H9 (cell line): ENCODE results near the gene AXL. TPM values are rescaled to one million over a fixed set of nuclear protein-coding genes. Genes with fewer than 3 reads are reported as not detected.

Source experiments
- DNase-seq: peaks from one replicate; pipeline ENCODE4 v3.0.0-alpha.2; 2017
- H2AFZ ChIP-seq: one replicate; pipeline ENCODE4 v1.6.1; 2013; ENCODE audit warnings: mild to moderate bottlenecking, low read length, control low read depth, moderate library complexity
- H2AK5ac ChIP-seq: 2 replicates; pipeline ENCODE4 v1.6.1; 2013; ENCODE audit warnings: low read length, control low read depth, mixed read lengths; ENCODE audit not compliant: insufficient read length
- H2BK120ac ChIP-seq: one replicate; pipeline ENCODE4 v1.6.1; 2013; ENCODE audit warnings: low read depth, mild to moderate bottlenecking, low read length, control low read depth, inconsistent platforms; ENCODE audit not compliant: poor library complexity, severe bottlenecking
- H2BK12ac ChIP-seq: 2 replicates; pipeline ENCODE4 v1.6.1; 2013; ENCODE audit warnings: low read length, control low read depth, mixed read lengths, low read depth; ENCODE audit not compliant: insufficient read length
- H2BK15ac ChIP-seq: 2 replicates; pipeline ENCODE4 v1.6.1; 2013; ENCODE audit warnings: low read depth, low read length, control low read depth
- H2BK20ac ChIP-seq: one replicate; pipeline ENCODE4 v1.6.1; 2013; ENCODE audit warnings: low read depth, mild to moderate bottlenecking, low read length, control low read depth, inconsistent platforms; ENCODE audit not compliant: poor library complexity, severe bottlenecking
- H2BK5ac ChIP-seq: 2 replicates; pipeline ENCODE4 v1.6.1; 2013; ENCODE audit warnings: low read length, control low read depth, mixed read lengths; ENCODE audit not compliant: insufficient read length
- H3K14ac ChIP-seq: 2 replicates; pipeline ENCODE4 v1.6.1; 2013; ENCODE audit warnings: low read length, control low read depth; ENCODE audit not compliant: insufficient read depth
- H3K18ac ChIP-seq: 2 replicates; pipeline ENCODE4 v1.6.1; 2013; ENCODE audit warnings: low read depth, mild to moderate bottlenecking, mixed read lengths, low read length, control low read depth; ENCODE audit not compliant: insufficient read length
- H3K23ac ChIP-seq: 2 replicates; pipeline ENCODE4 v1.6.1; 2013; ENCODE audit warnings: low read length, control low read depth, mixed read lengths, low read depth; ENCODE audit not compliant: insufficient read length
- H3K23me2 ChIP-seq: 2 replicates; pipeline ENCODE4 v1.6.1; 2013; ENCODE audit warnings: low read depth, mild to moderate bottlenecking, mixed read lengths, low read length, control low read depth; ENCODE audit not compliant: insufficient read length, poor library complexity, severe bottlenecking
- H3K27ac ChIP-seq: 2 replicates; pipeline ENCODE4 v1.5.1; 2013; ENCODE audit warnings: low read length, control low read depth, mixed read lengths, low read depth; ENCODE audit not compliant: insufficient read length
- H3K27me3 ChIP-seq: 2 replicates; pipeline ENCODE4 v1.6.1; 2013; ENCODE audit warnings: low read length, control low read depth, inconsistent platforms; ENCODE audit not compliant: insufficient read depth
- H3K4ac ChIP-seq: 2 replicates; pipeline ENCODE4 v1.6.1; 2013; ENCODE audit warnings: low read depth, mild to moderate bottlenecking, control low read depth, inconsistent platforms, low read length, moderate library complexity
- H3K4me1 ChIP-seq: 2 replicates; pipeline ENCODE4 v1.6.1; 2013; ENCODE audit warnings: low read length, control low read depth, inconsistent platforms; ENCODE audit not compliant: insufficient read depth
- H3K4me2 ChIP-seq: 2 replicates; pipeline ENCODE4 v1.6.1; 2013; ENCODE audit warnings: low read length, control low read depth, mixed read lengths; ENCODE audit not compliant: insufficient read length, insufficient read depth
- H3K56ac ChIP-seq: 2 replicates; pipeline ENCODE4 v1.6.1; 2013; ENCODE audit warnings: low read depth, mild to moderate bottlenecking, mixed read lengths, low read length, control low read depth; ENCODE audit not compliant: insufficient read length
- H3K79me1 ChIP-seq: 2 replicates; pipeline ENCODE4 v1.6.1; 2013; ENCODE audit warnings: low read depth, mild to moderate bottlenecking, moderate library complexity, low read length, control low read depth, inconsistent platforms; ENCODE audit not compliant: insufficient read depth, poor library complexity, severe bottlenecking
- H3K79me2 ChIP-seq: 2 replicates; pipeline ENCODE4 v1.6.1; 2013; ENCODE audit warnings: low read length, control low read depth, inconsistent platforms; ENCODE audit not compliant: insufficient read depth
- H3K9ac ChIP-seq: 2 replicates; pipeline ENCODE4 v1.6.1; 2013; ENCODE audit warnings: low read length, control low read depth, mixed read lengths; ENCODE audit not compliant: insufficient read length; ENCODE audit errors: extremely low read depth
- H3K9me3 ChIP-seq: one replicate; pipeline ENCODE4 v1.6.1; 2013; ENCODE audit warnings: low read depth, low read length, inconsistent platforms; ENCODE audit not compliant: control insufficient read depth
- H3T11ph ChIP-seq: one replicate; pipeline ENCODE4 v1.6.1; 2013; ENCODE audit warnings: mild to moderate bottlenecking, low read length, control low read depth, inconsistent platforms
- H4K20me1 ChIP-seq: one replicate; pipeline ENCODE4 v1.6.1; 2013; ENCODE audit not compliant: control insufficient read depth, insufficient read length, insufficient read depth
- H4K5ac ChIP-seq: 2 replicates; pipeline ENCODE4 v1.6.1; 2013; ENCODE audit warnings: low read depth, mild to moderate bottlenecking, mixed read lengths, low read length, control low read depth; ENCODE audit not compliant: insufficient read length
- H4K8ac ChIP-seq: replicated peaks from 2 replicates; pipeline ENCODE4 v1.6.1; 2013; ENCODE audit warnings: low read length, control low read depth, mixed read lengths, low read depth; ENCODE audit not compliant: insufficient read length
- H4K91ac ChIP-seq: 2 replicates; pipeline ENCODE4 v1.6.1; 2013; ENCODE audit warnings: low read depth, mild to moderate bottlenecking, moderate library complexity, mixed read lengths, low read length, control low read depth; ENCODE audit not compliant: insufficient read length
- H3K27ac Mint-ChIP-seq, 3 experiments: 2 replicates in 2 of 3; 3 replicates in 1 of 3; pipeline ENCODE4 v1.8.0; 2020 to 2021; ENCODE audit warnings: mixed read lengths in 3 of 3, mild to moderate bottlenecking in 1 of 3, moderate library complexity in 1 of 3
- H3K27me3 Mint-ChIP-seq: 2 replicates; pipeline ENCODE4 v1.8.0; 2021; ENCODE audit warnings: low read depth, mild to moderate bottlenecking, moderate library complexity, mixed read lengths
- H3K36me3 Mint-ChIP-seq, 3 experiments: 2 replicates in 2 of 3; 3 replicates in 1 of 3; pipeline ENCODE4 v1.8.0; 2020 to 2021; ENCODE audit warnings: low read depth in 3 of 3, mixed read lengths in 3 of 3; ENCODE audit not compliant: insufficient read depth in 1 of 3
- H3K4me1 Mint-ChIP-seq, 2 experiments: 2 replicates each; pipeline ENCODE4 v1.8.0; 2020; ENCODE audit warnings: mixed read lengths in 2 of 2
- H3K4me3 Mint-ChIP-seq, 2 experiments: 2 replicates in 1 of 2; 3 replicates in 1 of 2; pipeline ENCODE4 v1.8.0; 2020 to 2021; ENCODE audit warnings: mild to moderate bottlenecking in 2 of 2, mixed read lengths in 2 of 2, moderate library complexity in 1 of 2
- H3K9me3 Mint-ChIP-seq, 2 experiments: 2 replicates in 1 of 2; 3 replicates in 1 of 2; pipeline ENCODE4 v1.8.0; 2020; ENCODE audit warnings: mild to moderate bottlenecking in 2 of 2, mixed read lengths in 2 of 2, moderate library complexity in 1 of 2
- WGBS: extraction: QIAGEN DNeasy Blood & Tissue Kit; methylation state at CpG from one replicate; pipeline ENCODE4 v1.1.7; 2013; ENCODE audit warnings: missing lambda C conversion rate, low lambda C conversion rate, mixed read lengths; ENCODE audit not compliant: insufficient read length; ENCODE audit errors: extremely low coverage; 5-methylcytosine and 5-hydroxymethylcytosine counted together
- total RNA-seq: library from RNA; stranded (reverse); gene quantifications from 2 replicates; pipeline ENCODE4 v1.2.1, GENCODE V29; 2021
- TF ChIP-seq, protein P1 (sequence below): fragments of 200-600 bp; sonication (generic); conservative IDR thresholded peaks from 3 replicates; pipeline ENCODE4 v1.8.0; 2021; ENCODE audit warnings: antibody characterized with exemption, mild to moderate bottlenecking

Gene AXL
- total RNA-seq, 1 experiment from 2014 or later: 29.4 TPM

DNA sequence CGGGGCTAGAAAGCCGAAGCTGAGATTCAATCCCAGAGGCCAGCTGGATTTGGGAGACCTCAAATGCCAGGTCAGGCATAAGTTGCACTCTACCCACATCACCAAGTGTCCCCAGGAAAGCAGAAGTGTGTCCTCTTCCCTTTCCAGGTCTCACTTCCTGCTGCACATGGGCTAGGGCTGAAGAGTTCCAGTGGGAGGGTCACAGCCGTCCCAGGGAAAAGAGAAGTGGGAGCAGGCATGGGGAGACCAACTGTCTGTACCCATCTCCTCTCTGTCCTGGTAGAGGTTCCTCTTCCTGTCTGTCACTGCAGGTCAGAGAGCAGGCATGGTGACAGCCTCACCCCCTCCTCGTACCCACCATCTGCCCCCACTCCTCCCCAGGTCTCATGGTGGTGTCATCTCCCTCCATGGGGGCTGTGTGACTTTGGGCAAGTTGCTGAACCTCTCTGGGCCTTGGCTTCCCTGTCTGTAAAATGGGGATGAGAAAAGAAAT is 14.8 kb downstream of the AXL start:
- Histone ChIP-seq H2BK12ac (no peak overlapping the region), H2BK15ac (no peak overlapping the region), H3T11ph (no peak overlapping the region), H2AFZ (no peak overlapping the region), H3K79me2 (no peaks in the 10 kb centered on the region; the same call in 1 of the 2 replicates), H3K27ac (no peak overlapping the region), H4K5ac (no peak overlapping the region), H3K4ac (no peak overlapping the region), H3K56ac (no peak overlapping the region), H3K23ac (no peak overlapping the region), H3K9ac (no peak overlapping the region), H3K23me2 (no peaks in the 10 kb centered on the region), H4K8ac (no peak overlapping the region), H3K4me1 (no peaks in the 10 kb centered on the region), H4K91ac (no peak overlapping the region), H3K4me2 (no peak overlapping the region), H3K18ac (no peak overlapping the region), H3K79me1 (no peaks in the 10 kb centered on the region), H2AK5ac (no peak overlapping the region), H3K27me3 (no peaks in the 10 kb centered on the region), H3K14ac (no peak overlapping the region), H2BK20ac (no peak overlapping the region), H4K20me1 (no peaks in the 10 kb centered on the region), H2BK5ac (no peak overlapping the region), H3K9me3 (no peaks in the 10 kb centered on the region), H2BK120ac (no peak overlapping the region)
- Mint-ChIP-seq H3K27ac (peak overlapping the region in 2 of 3 experiments; percentile 34 to 86; a peak in 3 of 7 replicates), H3K36me3 (peaks cover 0 to 19% (median 5%) of the 10 kb centered on the region in 3 experiments; a peak in 6 of 7 replicates), H3K27me3 (no peaks in the 10 kb centered on the region), H3K4me1 (no peaks in the 10 kb centered on the region), H3K4me3 (no peak overlapping the region), H3K9me3 (no peaks in the 10 kb centered on the region)
- TF ChIP-seq, protein P1, sequence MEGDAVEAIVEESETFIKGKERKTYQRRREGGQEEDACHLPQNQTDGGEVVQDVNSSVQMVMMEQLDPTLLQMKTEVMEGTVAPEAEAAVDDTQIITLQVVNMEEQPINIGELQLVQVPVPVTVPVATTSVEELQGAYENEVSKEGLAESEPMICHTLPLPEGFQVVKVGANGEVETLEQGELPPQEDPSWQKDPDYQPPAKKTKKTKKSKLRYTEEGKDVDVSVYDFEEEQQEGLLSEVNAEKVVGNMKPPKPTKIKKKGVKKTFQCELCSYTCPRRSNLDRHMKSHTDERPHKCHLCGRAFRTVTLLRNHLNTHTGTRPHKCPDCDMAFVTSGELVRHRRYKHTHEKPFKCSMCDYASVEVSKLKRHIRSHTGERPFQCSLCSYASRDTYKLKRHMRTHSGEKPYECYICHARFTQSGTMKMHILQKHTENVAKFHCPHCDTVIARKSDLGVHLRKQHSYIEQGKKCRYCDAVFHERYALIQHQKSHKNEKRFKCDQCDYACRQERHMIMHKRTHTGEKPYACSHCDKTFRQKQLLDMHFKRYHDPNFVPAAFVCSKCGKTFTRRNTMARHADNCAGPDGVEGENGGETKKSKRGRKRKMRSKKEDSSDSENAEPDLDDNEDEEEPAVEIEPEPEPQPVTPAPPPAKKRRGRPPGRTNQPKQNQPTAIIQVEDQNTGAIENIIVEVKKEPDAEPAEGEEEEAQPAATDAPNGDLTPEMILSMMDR: no peak
- WGBS: no CpG with 5 or more reads among the region's 4 CpGs
- DNase-seq: no peak
